GM18907 (cell line): ENCODE measurements around the gene CDH4.

Experiments
- ATAC-seq: cut with Tn5 transposase; IDR thresholded peaks from one replicate; pipeline ENCODE4 v1.9.1; 2021; ENCODE audit warnings: mild to moderate bottlenecking, moderate library complexity; ENCODE audit not compliant: unreplicated experiment

Gene CDH4

GRCh38 chr20:61525781-61526431 is 273.8 kb downstream of the CDH4 start:
- ATAC-seq = no peak

- ATAC-seq = no peak
Observed at GRCh38 chr20:61526907-61527306, 274.8 kb downstream of the CDH4 start.

GRCh38 chr20:61527626-61528025 is 275.6 kb downstream of the CDH4 start:
- ATAC-seq = no peak

- ATAC-seq = no peak
Observed at GRCh38 chr20:61528591-61528990, 276.5 kb downstream of the CDH4 start.

- no peak for ATAC-seq
Observed at GRCh38 chr20:61529354-61529753, 277.3 kb downstream of the CDH4 start.

GRCh38 chr20:61531553-61532345 is 279.7 kb downstream of the CDH4 start:
- ATAC-seq = no peak

GRCh38 chr20:61532736-61533135 is 280.7 kb downstream of the CDH4 start:
- no peak for ATAC-seq

GRCh38 chr20:61533231-61533631 is 281.2 kb downstream of the CDH4 start:
- ATAC-seq = no peak

GRCh38 chr20:61534346-61534745 is 282.3 kb downstream of the CDH4 start:
- ATAC-seq = no peak

- ATAC-seq = no peak
Observed at GRCh38 chr20:61535091-61535490, 283.0 kb downstream of the CDH4 start.

GRCh38 chr20:61535536-61535935 is 283.5 kb downstream of the CDH4 start:
- ATAC-seq = no peak

- no peak for ATAC-seq
Observed at GRCh38 chr20:61535956-61536355, 283.9 kb downstream of the CDH4 start.

- no peak for ATAC-seq
Observed at GRCh38 chr20:61536671-61537070, 284.6 kb downstream of the CDH4 start.

- ATAC-seq = no peak
Observed at GRCh38 chr20:61537239-61538182, 285.4 kb downstream of the CDH4 start.

- no peak for ATAC-seq
Observed at GRCh38 chr20:61538183-61538942, 286.3 kb downstream of the CDH4 start.

GRCh38 chr20:61538943-61539265 is 286.8 kb downstream of the CDH4 start:
- no peak for ATAC-seq

- no peak for ATAC-seq
Observed at GRCh38 chr20:61539706-61540360, 287.8 kb downstream of the CDH4 start.

GRCh38 chr20:61541537-61541936 is 289.5 kb downstream of the CDH4 start:
- no peak for ATAC-seq

- no peak for ATAC-seq
Observed at GRCh38 chr20:61543086-61543485, 291.0 kb downstream of the CDH4 start.
